HG03095 (cell line): ENCODE results near the gene SGK2.
"Not testable (repeated sequence)": the region's sequence is repeated elsewhere in the genome, so short reads cannot be mapped to it uniquely, and the experiment has no call there.

Experiments
- ATAC-seq: cut with Tn5 transposase; IDR thresholded peaks from one replicate; pipeline ENCODE4 v1.9.1; 2021; ENCODE audit warnings: moderate library complexity; ENCODE audit not compliant: unreplicated experiment

SGK2 gene

DNA sequence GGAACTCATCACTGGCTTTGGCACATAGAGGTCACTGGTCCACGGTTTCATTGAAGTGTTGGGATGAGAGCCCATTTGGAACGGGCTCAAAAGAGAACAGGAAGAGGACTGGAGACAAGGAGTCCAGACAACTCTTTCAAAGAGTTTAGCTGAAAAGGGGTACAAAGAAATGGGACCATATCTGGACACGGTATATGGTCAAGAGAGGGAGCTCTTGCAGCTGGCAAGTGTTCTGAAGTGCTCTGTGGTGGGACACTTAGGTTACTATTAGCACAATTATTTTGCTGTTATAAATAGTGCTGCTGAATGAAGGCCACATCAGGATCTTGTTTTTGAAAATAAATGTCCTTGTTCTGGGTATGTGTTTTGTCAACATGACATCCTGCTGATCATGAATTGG lies 4.6 kb downstream of the SGK2 start:
- no peak for ATAC-seq

DNA sequence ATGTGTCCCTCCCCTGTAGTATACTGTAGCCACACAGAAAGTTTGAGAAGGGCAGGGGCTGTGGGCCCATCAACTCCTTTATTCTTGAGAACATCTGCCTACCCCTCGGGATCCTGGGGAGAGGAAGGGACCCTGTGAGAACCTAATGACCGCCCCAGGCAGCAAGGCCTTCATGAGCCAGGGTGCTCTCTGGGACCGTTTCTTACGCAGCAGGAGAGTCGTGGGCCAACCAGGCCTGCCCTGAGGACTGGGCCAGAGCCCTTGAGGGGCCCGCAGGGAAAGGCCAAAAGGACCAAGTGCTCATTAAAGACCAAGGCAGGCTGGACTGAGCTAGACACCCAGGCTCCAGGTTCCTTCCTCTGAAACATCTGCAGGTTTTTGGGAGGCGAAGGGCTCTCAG lies 5.2 kb downstream of the SGK2 start:
- no peak for ATAC-seq

DNA sequence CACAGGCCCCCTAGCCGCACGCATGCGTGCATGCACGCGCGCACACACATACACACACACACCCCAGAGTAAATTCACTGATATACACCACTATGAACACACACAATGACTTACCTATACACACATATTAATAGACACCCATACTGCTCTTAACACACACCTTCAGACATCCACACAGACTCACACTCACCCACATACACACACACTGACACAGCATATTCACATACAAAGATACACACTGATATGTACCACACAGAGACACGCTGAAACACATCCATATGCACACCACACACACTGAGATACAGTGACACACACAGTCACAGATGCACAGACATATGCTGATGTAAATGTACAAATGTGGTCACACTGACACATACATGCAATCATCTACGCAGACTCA lies 5.6 kb downstream of the SGK2 start:
- ATAC-seq: no peak

DNA sequence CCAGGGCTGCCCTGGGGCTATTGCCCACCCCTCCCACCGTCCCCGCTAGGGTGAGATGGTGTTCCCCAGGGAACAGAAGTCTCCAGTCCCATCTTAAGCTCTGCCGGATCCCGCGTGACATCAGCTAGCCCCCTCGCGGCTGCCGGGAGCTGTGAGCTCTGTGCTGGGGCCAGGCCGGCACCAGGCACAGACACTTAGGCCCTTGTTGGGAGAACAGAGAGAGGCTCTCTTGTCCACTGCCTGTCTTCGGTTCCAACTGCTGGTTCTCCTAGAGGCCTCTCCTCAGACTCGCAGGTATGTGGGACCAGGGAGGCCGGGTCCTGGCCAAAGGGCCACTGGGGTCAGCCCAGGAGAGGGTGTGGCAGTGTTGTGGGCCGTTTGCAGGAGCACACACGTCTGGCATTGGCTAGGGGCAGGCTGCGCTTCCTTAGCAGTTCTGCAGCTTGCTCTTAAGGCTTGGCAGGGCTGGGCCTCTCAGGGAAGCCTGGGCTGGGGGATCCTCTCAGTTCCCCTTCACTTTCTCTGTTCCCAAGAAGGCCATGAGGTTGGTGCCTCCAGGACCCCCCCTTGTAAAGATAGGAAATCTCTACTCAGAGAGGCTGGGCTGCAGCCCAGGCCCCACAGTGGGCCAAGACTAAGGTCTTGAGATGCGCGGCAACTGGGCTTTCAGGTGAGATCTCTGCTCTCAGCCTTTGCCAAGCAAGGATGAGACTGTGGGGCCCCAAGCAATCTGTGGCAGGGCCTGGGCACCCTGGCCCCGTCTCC lies 6.3 kb downstream of the SGK2 start:
- no peak for ATAC-seq

DNA sequence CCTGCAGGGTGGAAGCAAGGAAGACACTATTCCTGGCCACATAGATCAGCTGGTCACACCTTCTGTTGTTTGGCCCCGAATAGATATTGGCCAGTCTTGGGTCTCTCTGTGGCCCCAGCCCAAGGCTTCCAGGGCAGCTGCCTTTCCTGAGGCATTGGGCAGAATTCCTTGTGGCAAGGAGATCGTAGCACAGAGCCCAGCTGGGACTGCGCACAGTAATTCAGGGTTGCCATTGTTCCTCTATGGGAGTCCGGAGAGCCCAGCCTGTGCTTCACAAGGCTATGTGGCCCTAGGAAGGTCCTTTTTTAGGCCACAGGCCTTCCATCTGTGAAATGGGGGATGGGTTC lies 6.9 kb downstream of the SGK2 start:
- ATAC-seq: no peak

DNA sequence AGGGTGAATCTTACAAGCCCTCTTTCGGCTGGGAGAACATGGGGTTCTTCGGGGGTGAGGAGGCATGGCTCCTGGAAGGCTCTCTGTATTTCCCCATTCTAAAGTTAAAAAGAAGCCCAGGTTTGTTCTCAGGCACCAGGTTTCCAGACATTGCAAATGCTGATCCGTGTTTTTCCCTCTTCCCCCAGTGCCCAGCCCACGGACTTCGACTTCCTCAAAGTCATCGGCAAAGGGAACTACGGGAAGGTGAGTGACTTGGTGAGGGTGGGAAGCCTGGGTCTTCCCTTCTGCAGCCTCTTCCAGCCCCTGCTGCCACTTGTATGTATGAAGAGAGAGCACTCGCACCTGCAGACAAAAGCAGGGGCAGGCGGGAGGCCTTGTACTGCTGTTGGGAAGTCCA lies 8.7 kb downstream of the SGK2 start:
- ATAC-seq: no peak

DNA sequence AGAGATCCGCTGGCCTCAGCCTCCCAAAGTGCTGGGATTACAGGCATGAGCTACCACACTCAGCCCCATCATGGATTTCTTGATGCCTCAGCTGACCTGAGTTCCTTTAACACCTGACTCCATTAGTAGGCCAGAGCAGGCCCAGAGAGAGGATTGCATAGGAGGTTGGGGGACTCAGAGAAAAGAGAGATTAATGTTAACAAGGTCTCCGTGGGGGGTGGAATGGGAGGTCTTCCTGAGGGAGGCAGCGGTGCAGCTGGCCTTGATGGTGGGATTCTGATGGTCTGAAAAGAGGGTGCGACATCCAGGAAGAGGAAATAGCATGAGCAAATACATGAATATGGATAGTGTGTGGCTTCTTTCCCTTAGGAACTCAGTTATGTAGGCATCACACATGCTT lies 9.9 kb downstream of the SGK2 start:
- ATAC-seq: no peak

DNA sequence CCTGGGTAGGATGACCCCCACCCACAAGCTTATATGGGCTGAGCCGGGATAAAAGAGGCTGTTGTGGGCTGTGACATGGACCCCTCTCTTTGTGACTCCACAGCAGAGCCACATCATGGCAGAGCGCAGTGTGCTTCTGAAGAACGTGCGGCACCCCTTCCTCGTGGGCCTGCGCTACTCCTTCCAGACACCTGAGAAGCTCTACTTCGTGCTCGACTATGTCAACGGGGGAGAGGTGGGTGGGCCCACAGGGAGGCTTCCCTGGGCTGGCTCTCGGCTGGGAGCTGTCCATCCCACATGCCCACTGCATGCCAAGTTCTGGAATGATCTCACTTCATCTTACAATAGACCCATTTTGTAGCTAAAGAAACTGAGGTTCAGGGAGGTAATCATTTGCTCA lies 10.5 kb downstream of the SGK2 start:
- ATAC-seq: no peak

DNA sequence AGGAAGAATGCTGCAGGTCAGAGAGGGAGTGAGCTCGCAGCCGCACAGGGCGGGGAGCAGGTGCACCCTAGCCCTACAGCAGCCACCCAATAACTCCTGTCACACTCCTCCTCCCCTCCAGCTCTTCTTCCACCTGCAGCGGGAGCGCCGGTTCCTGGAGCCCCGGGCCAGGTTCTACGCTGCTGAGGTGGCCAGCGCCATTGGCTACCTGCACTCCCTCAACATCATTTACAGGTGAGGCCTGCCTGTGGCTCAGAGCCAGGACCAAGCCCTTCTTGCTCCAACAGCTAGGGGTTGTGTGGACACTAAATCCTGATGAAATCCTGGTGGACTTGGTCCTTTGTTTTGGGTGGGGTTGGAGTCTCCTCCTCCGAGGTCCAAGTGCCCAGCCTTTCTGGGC lies 11.7 kb downstream of the SGK2 start:
- no peak for ATAC-seq

DNA sequence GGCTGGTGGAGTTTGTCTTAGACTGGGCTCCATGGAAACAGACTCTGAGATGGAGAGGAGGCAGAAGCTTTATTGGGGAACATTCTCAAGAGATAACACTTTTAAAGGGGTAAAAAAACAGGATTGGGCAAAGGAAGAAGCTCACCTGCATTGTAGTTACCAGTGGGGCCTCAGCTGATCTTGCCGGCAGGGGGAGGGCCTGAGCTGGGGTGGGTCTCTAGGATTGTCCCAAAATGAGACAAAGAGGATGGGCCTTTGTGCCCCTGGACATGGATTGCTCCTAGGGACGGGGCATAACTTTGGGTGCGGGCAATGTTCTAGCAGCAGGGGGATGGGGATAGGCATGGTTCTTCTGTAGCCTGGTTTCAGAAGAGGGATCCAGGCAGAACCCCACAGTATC lies 12.5 kb downstream of the SGK2 start:
- no peak for ATAC-seq

DNA sequence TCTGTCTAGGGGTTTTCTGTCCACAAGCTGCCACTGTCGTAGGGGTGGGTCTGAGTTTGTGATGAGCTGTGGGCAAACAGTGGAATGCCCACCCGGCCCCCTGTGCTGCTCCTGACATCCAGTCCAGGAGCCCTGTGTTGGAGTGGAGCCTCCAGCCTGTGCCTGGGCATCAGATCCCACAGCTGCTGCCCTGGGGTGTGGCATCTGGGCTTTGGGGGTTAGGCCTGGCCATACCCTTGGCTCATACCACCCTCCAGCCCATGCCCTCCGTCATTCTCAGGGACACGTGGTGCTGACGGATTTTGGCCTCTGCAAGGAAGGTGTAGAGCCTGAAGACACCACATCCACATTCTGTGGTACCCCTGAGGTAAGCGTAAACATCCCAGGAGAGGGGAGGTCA lies 12.9 kb downstream of the SGK2 start:
- ATAC-seq: no peak

DNA sequence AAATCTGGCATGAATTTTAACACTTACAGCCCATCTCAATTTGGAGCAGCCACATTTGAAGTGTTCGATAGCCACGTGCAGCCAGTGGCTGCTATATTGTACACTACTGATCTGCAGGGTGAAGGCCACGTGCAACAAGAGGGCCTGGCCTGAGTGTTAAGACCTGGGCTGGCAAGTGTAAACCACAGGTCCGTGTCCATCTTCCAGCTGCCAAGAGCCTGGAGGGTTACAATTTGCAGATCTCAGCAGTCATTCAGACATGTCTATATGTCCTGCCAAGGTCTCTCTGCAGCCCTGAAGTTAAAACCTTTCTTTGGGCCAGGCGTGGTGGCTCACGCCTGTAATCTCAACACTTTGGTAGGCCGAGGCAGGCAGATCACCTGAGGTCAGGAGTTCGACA lies 14.1 kb downstream of the SGK2 start:
- ATAC-seq: no peak

DNA sequence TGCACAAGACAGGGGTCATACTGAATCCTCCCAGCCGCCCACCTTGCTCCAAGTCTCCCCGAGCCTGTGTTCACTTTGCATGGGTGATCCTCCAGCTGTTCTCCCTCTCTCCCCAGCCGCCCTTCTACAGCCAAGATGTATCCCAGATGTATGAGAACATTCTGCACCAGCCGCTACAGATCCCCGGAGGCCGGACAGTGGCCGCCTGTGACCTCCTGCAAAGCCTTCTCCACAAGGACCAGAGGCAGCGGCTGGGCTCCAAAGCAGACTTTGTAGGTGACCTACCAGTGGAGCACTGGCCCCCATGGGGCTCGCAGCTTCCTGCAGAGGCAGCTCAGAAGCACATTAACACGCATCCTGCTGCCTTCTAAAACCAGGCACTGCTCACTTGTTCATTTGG lies 17.3 kb downstream of the SGK2 start:
- ATAC-seq: no peak

DNA sequence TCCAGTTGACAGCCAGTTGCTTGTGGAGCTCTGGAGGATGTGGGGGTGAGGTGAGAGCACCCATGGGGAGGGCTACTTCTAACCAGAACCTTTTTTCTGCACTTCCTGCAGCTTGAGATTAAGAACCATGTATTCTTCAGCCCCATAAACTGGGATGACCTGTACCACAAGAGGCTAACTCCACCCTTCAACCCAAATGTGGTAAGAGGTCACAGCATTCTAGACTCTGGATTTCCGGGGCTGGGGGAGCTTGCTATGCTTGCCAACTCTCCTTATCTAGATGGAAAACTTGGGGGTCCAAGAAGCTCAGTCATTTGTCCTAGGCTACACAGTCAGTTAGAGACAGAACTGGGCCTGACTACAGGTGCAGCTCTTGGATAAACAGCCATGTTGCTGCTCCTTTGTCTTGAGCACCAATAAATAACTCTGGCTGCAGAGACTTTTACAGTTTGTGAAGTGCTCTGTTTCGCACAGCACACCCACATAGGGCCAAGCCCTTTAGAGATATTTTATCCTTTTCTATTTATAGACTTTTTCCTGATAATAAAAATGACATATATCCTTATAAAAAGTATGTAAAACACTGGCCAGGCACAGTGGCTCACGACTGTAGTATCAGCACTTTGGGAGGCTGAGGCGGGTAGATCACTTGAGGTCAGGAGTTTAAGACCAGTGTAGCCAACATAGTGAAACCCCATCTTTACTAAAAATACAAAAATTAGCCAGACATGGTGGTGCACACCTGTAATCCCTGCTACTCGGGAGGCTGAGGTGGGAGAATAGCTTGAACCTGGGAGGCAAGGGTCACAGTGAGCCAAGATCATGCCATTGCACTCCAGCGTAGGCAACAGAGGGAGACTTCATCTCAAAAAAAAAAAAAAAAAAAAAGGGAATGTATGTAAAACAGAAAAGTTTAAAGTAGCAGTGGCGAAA lies 21.3 kb downstream of the SGK2 start:
- ATAC-seq: no peak

DNA sequence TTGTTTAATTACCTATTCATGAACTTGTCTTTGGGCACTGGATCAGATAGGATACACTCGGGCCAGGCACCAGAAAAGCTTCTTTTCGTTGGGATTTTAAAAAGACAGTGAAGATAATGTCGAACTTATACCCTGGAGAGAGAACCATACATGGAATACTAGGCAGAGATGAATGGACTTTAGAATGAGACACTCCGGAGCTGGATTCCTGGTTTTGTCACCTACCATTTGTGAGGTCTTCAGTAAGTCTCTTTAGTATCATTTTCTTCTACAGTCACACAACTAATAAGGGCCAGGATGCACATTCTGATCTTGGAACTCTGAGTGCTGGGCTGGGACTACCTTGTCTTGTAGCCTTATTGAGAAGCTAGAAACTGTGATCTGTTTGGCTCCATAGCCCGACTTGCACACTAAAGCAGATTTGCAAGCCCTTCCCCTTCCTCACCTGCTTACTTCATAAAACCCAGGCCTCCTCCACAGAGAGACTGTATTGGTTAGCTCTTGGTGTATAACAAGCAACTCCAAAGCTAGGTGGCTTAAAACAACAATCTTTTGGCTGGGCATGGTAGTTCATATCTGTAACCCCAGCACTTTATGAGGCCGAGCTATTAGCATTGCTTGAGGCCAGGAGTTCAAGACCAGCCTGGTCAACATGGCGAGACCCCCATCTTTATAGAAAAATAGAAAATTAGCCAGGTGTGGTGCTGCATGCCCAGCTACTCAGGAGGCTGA lies 24.5 kb downstream of the SGK2 start:
- no peak for ATAC-seq

DNA sequence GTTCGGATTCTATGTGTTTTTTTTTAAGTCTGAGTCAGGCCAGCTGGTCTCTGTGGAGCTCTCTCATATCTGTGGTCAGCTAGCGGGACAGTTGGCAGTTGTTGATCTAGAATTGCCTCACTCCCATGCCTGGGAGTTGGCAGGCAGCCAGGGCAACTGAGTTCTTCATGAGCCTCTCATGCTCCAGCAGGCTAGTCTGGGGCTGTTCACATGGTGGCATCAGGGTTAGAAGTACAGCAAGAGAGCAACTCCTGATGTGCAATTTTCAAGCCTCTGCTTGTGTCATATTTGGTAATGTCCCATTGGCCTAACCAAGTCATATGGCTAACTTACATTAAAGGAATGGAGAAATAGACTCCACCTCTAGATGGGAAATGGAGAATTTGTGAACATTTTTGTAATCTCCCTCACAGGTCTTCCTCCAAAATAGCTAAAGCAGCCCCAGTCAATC lies 25.2 kb downstream of the SGK2 start:
- ATAC-seq: no peak

DNA sequence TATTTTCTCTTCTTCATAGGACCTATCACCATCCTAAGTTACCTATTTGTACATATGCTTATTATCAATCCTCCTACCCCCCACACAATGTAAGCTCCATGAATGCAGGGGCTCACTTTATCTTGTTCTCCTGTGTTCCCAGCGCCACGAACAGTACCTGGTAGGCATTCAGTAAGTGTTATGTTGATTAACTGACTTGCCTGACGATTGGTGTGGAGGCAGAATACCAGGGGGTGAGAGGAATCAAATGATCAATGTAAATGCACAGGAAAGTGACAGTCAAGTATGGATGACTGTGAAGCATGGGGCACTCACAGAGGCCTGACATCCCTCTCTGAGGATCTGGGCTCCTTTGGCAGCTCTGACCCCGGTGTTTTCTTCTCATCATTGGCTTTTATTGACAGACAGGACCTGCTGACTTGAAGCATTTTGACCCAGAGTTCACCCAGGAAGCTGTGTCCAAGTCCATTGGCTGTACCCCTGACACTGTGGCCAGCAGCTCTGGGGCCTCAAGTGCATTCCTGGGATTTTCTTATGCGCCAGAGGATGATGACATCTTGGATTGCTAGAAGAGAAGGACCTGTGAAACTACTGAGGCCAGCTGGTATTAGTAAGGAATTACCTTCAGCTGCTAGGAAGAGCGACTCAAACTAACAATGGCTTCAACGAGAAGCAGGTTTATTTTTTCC lies 25.8 kb downstream of the SGK2 start:
- ATAC-seq: no peak

DNA sequence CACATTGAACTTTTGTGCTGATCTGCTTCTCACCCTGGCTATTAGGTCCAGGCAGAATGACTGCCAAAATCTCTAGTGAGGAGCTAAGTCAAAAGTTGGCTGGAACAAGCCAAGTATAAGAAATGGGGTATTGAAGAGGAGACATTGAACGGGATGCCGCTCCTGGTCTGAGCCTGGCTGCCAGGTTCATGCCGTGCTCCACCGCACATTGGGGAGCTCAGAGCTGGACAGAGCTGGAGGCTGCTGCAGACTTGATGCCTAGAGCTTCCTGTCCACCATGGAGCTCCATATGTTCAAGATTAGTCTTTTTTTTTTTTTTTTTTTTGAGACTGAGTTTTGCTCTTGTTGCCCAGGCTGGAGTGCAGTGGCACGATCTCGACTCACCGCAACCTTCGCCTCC lies 27.8 kb downstream of the SGK2 start:
- ATAC-seq: no peak

DNA sequence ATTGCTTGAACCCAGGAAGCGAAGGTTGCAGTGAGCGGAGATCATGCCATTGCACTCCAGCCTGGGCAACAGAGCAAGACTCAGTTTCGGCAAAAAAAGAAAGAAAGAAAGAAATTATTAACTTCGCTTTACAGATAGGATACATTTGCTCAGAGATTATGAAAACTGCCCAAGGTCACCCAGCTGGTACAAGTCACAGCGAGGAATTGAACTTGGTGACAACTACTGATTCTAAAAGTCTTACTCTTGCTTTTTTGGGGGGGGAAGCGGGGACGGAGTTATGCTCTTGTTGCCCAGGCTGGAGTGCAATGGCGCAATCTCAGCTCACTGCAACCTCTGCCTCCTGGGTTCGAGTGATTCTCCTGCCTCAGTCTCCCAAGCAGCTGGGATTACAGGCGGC lies 29.7 kb downstream of the SGK2 start:
- not testable (repeated sequence) for ATAC-seq

DNA sequence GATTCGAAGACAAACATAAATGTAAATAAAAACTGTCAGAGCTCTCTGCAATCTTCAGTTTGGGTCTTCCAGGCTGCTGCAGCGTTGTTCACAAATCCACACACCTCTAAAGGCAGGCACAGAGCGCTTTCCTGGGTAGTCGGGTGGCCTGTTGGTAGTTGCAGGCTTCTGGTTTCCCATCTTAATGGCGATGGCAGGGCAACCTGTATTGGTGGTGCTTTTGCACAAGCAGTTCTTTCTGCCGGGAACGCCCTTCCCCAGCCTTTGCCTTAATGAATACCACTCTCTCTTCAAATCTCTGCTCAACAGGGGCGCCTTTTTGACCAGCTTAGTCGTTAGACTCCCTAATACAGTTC lies 31.2 kb downstream of the SGK2 start:
- no peak for ATAC-seq
